Esophagus muscularis mucosa (tissue), 3 donors: ENCODE data around the gene PDCL2.

Experiments used
- CTCF ChIP-seq, 3 experiments: fragments of 200-600 bp in 2 of 3; fragments of 450-650 bp in 1 of 3; sonication (generic) in 2 of 3; IDR thresholded peaks; one replicate each; pipeline ENCODE4 v1.5.1; 2017 to 2019; ENCODE audit warnings: antibody characterized with exemption in 3 of 3, mild to moderate bottlenecking in 2 of 3, moderate library complexity in 1 of 3
- POLR2A ChIP-seq: fragments of 450-650 bp; IDR thresholded peaks from one replicate; pipeline ENCODE4 v1.6.1; 2017; ENCODE audit warnings: antibody characterized with exemption, moderate library complexity, mild to moderate bottlenecking, low read depth
- POLR2AphosphoS5 ChIP-seq, 2 donors: sonication (generic); formaldehyde crosslinking; IDR thresholded peaks; one replicate each; pipeline ENCODE4 v1.6.1; 2017; ENCODE audit warnings: antibody characterized with exemption in 2 of 2

GRCh38 chr4:55528491-55528890 is 63.6 kb downstream of the PDCL2 start:
- TF ChIP-seq POLR2A: no peak
- TF ChIP-seq CTCF (IDR thresholded peaks at IDR 0.05): no peak
- TF ChIP-seq POLR2AphosphoS5 (IDR thresholded peaks at IDR 0.05): no peak
